HCT116 (cell line): ENCODE measurements around the gene CLSTN3.

Experiments used
- EZH2 ChIP-seq: fragments of 200-600 bp; sonication (generic); IDR thresholded peaks from 2 replicates; pipeline ENCODE4 v1.6.1; 2017; ENCODE audit warnings: antibody characterized with exemption, mixed run types
- EZH2phosphoT487 ChIP-seq: fragments of 200-600 bp; IDR thresholded peaks from 2 replicates; pipeline ENCODE4 v1.6.1; 2018; ENCODE audit warnings: antibody characterized with exemption, borderline replicate concordance
- JUND ChIP-seq: IDR thresholded peaks from 2 replicates; pipeline ENCODE4 v1.6.1; 2012
- TF ChIP-seq, protein P1 (sequence below), 3 experiments: fragments of 200-600 bp in 1 of 3; sonication (generic) in 1 of 3; IDR thresholded peaks in 2 of 3; conservative IDR thresholded peaks in 1 of 3; 2 replicates each; pipeline ENCODE4 v1.5.1; 2012 to 2017; ENCODE audit warnings: low read depth in 2 of 3, low read length in 2 of 3, antibody characterized with exemption in 1 of 3, borderline replicate concordance in 1 of 3, control low read depth in 1 of 3, mild to moderate bottlenecking in 1 of 3, mixed read lengths in 1 of 3, mixed run types in 1 of 3, moderate library complexity in 1 of 3; ENCODE audit not compliant: insufficient read depth in 1 of 3

DNA sequence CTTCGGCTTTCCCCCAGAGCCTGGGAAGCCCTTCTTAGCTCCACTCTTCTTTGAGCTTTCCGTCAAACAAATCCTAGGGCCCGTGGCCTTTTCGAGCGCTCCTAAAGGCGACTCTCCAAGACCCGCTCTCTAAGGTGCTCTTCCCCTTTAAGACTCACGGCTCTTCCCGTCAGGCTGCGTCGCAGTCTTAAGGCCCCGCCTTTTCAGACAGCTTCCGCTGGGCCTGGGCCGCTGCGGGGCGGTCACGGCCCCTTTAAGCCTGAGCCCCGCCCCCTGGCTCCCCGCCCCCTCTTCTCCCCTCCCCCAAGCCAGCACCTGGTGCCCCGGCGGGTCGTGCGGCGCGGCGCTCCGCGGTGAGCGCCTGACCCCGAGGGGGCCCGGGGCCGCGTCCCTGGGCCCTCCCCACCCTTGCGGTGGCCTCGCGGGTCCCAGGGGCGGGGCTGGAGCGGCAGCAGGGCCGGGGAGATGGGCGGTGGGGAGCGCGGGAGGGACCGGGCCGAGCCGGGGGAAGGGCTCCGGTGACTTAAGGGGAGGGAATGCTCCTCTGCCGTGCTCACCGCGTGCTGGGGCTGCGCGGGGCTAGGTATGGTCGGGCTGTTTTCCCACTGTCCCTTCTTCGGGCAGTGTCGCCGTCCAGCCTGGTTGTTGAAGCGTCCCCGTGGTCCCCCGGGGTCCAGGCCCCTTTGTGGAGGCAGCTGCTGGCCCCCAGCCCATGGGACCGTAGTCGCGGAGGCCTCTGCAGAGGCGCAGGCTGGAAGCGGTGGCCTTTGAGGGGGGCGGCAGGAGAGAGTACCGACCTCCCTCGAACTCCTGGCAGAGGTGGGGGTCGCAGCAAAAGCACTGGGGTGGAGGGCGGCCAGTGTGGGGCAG is 59.5 kb downstream of the CLSTN3 start, which contains the start of gene PEX5:
- TF ChIP-seq, protein P1, sequence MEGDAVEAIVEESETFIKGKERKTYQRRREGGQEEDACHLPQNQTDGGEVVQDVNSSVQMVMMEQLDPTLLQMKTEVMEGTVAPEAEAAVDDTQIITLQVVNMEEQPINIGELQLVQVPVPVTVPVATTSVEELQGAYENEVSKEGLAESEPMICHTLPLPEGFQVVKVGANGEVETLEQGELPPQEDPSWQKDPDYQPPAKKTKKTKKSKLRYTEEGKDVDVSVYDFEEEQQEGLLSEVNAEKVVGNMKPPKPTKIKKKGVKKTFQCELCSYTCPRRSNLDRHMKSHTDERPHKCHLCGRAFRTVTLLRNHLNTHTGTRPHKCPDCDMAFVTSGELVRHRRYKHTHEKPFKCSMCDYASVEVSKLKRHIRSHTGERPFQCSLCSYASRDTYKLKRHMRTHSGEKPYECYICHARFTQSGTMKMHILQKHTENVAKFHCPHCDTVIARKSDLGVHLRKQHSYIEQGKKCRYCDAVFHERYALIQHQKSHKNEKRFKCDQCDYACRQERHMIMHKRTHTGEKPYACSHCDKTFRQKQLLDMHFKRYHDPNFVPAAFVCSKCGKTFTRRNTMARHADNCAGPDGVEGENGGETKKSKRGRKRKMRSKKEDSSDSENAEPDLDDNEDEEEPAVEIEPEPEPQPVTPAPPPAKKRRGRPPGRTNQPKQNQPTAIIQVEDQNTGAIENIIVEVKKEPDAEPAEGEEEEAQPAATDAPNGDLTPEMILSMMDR (IDR thresholded peaks at IDR 0.05 in 2 of 3, conservative IDR thresholded peaks at IDR 0.05 in 1 of 3; ENCODE audit: borderline replicate concordance in 1 of 3, insufficient read depth in 1 of 3, low read depth in 2 of 3, low read length in 2 of 3), result no peak
- no peak for TF ChIP-seq JUND
- TF ChIP-seq EZH2, result no peak
- no peak for TF ChIP-seq EZH2phosphoT487
